Peyer's patch (tissue), 4 donors: ENCODE measurements around the gene RHOU.

Experiments used
- POLR2A ChIP-seq, 2 donors: fragments of 450-650 bp; IDR thresholded peaks; one replicate each; pipeline ENCODE4 v1.5.1; 2017; ENCODE audit warnings: antibody characterized with exemption in 2 of 2, mild to moderate bottlenecking in 2 of 2, moderate library complexity in 2 of 2
- TF ChIP-seq, protein P1 (sequence below), 6 experiments: fragments of 450-650 bp in 4 of 6; fragments of 200-600 bp in 2 of 6; sonication (generic) in 1 of 6; IDR thresholded peaks; one replicate each; pipeline ENCODE4 v1.5.1; 2017 to 2019; ENCODE audit warnings: antibody characterized with exemption in 6 of 6, mild to moderate bottlenecking in 3 of 6, moderate library complexity in 1 of 6

DNA sequence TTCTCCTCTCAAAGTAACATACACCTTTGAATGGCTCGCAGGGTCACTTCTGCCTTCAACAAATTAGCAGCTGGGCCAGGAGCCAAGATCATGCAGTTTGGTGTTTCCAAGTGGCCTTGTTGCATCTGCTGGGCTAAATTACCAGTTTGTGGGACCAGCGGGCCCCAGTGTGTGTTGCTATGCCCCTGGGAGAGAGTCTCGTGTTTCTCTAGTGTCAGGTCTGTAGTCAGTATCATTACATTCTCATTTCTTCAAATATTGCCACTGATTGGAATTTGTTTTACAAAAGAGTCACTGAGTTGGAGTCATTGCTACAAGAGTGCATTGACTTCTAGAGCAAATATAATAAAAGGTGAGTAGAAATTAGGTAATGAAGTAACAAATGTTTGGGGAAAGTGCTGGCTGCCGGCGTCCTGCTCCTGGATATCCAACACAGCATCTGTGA is 35.5 kb downstream of the RHOU start:
- TF ChIP-seq, protein P1, sequence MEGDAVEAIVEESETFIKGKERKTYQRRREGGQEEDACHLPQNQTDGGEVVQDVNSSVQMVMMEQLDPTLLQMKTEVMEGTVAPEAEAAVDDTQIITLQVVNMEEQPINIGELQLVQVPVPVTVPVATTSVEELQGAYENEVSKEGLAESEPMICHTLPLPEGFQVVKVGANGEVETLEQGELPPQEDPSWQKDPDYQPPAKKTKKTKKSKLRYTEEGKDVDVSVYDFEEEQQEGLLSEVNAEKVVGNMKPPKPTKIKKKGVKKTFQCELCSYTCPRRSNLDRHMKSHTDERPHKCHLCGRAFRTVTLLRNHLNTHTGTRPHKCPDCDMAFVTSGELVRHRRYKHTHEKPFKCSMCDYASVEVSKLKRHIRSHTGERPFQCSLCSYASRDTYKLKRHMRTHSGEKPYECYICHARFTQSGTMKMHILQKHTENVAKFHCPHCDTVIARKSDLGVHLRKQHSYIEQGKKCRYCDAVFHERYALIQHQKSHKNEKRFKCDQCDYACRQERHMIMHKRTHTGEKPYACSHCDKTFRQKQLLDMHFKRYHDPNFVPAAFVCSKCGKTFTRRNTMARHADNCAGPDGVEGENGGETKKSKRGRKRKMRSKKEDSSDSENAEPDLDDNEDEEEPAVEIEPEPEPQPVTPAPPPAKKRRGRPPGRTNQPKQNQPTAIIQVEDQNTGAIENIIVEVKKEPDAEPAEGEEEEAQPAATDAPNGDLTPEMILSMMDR (IDR thresholded peaks at IDR 0.05), result no peak
- no peak for TF ChIP-seq POLR2A (IDR thresholded peaks at IDR 0.05)
